GM23338 (cell line): ENCODE results near the gene ATG16L2. TPM values are rescaled to one million over a fixed set of nuclear protein-coding genes. Genes with fewer than 3 reads are reported as not detected.

ENCODE experiments used
- ATAC-seq: fragments of 200-7000 bp; cut with Tn5 transposase; 3 replicates; pipeline ENCODE4 v1.9.1; 2020
- DNase-seq: peaks from one replicate; pipeline ENCODE4 v3.0.0-alpha.2; 2015; ENCODE audit warnings: low spot score
- H2AFZ ChIP-seq: fragments of 200-600 bp; sonication (generic); 2 replicates; pipeline ENCODE4 v1.8.0; 2016; ENCODE audit warnings: antibody characterized with exemption, mild to moderate bottlenecking, moderate library complexity
- H3F3A ChIP-seq: fragments of 200-600 bp; sonication (generic); replicated peaks from 2 replicates; pipeline ENCODE4 v1.8.0; 2017; ENCODE audit warnings: antibody characterized with exemption, mixed run types, low read depth
- H3K27ac ChIP-seq: fragments of 200-600 bp; sonication (generic); 2 replicates; pipeline ENCODE4 v1.6.1; 2016; ENCODE audit warnings: low read depth
- H3K27me3 ChIP-seq: fragments of 200-600 bp; sonication (generic); 2 replicates; pipeline ENCODE4 v1.8.0; 2016; ENCODE audit warnings: mild to moderate bottlenecking, mixed run types, moderate library complexity; ENCODE audit not compliant: insufficient read depth
- H3K36me3 ChIP-seq: fragments of 200-600 bp; sonication (generic); 2 replicates; pipeline ENCODE4 v1.8.0; 2016; ENCODE audit warnings: mild to moderate bottlenecking; ENCODE audit not compliant: insufficient read depth
- H3K4me1 ChIP-seq: fragments of 200-600 bp; sonication (generic); 2 replicates; pipeline ENCODE4 v1.8.0; 2016; ENCODE audit warnings: mild to moderate bottlenecking, moderate library complexity; ENCODE audit not compliant: insufficient read depth
- H3K4me2 ChIP-seq: fragments of 200-600 bp; sonication (generic); 2 replicates; pipeline ENCODE4 v1.7.1; 2017; ENCODE audit warnings: mixed run types
- H3K4me3 ChIP-seq: fragments of 200-600 bp; sonication (generic); 2 replicates; pipeline ENCODE4 v1.6.1; 2016; ENCODE audit warnings: mixed run types
- H3K79me2 ChIP-seq: fragments of 200-600 bp; sonication (generic); replicated peaks from 2 replicates; pipeline ENCODE4 v1.8.0; 2017; ENCODE audit warnings: mild to moderate bottlenecking; ENCODE audit not compliant: insufficient read depth
- H3K9me2 ChIP-seq: fragments of 200-600 bp; sonication (generic); 2 replicates; pipeline ENCODE4 v1.8.0; 2017; ENCODE audit not compliant: insufficient read depth
- H4K20me1 ChIP-seq: fragments of 200-600 bp; sonication (generic); replicated peaks from 2 replicates; pipeline ENCODE4 v1.8.0; 2017; ENCODE audit warnings: mild to moderate bottlenecking; ENCODE audit not compliant: insufficient read depth
- H3K27ac Mint-ChIP-seq: 2 replicates; pipeline ENCODE4 v1.8.0; 2020; ENCODE audit warnings: inconsistent platforms, mild to moderate bottlenecking, moderate library complexity, mixed read lengths
- H3K27me3 Mint-ChIP-seq: 3 replicates; pipeline ENCODE4 v1.8.0; 2022; ENCODE audit warnings: low read depth, mild to moderate bottlenecking, moderate library complexity, mixed read lengths, inconsistent platforms; ENCODE audit not compliant: insufficient read depth, poor library complexity
- H3K36me3 Mint-ChIP-seq: 3 replicates; pipeline ENCODE4 v1.8.0; 2021; ENCODE audit warnings: low read depth, mild to moderate bottlenecking, inconsistent platforms, moderate library complexity, mixed read lengths
- H3K4me1 Mint-ChIP-seq: 3 replicates; pipeline ENCODE4 v1.8.0; 2020; ENCODE audit warnings: mild to moderate bottlenecking, inconsistent platforms, mixed read lengths
- H3K4me3 Mint-ChIP-seq: 3 replicates; pipeline ENCODE4 v1.8.0; 2021; ENCODE audit warnings: moderate library complexity, mild to moderate bottlenecking, inconsistent platforms, mixed read lengths
- H3K9me3 Mint-ChIP-seq: 3 replicates; pipeline ENCODE4 v1.8.0; 2020; ENCODE audit warnings: moderate library complexity, mild to moderate bottlenecking, inconsistent platforms, mixed read lengths
- CREB1 ChIP-seq: fragments of 250-450 bp; sonication (Bioruptor Pico); IDR thresholded peaks from 2 replicates; pipeline ENCODE4 v1.5.0; 2020; ENCODE audit warnings: low read depth, mild to moderate bottlenecking, moderate library complexity
- CTCF ChIP-seq, 2 experiments: fragments of 200-600 bp in 1 of 2; sonication (generic) in 1 of 2; conservative IDR thresholded peaks; 2 replicates each; pipeline versions ENCODE4 v1.5.1 to v1.6.1; 2016 to 2017; ENCODE audit warnings: antibody characterized with exemption in 2 of 2, low read depth in 2 of 2, mild to moderate bottlenecking in 2 of 2, moderate library complexity in 1 of 2
- EZH2 ChIP-seq: fragments of 200-600 bp; sonication (generic); IDR thresholded peaks from one replicate; pipeline ENCODE4 v1.8.0; 2017; ENCODE audit warnings: antibody characterized with exemption, mild to moderate bottlenecking, low read depth; ENCODE audit not compliant: unreplicated experiment
- EZH2phosphoT487 ChIP-seq: fragments of 200-600 bp; sonication (generic); IDR thresholded peaks from one replicate; pipeline ENCODE4 v1.8.1; 2018; ENCODE audit warnings: antibody characterized with exemption; ENCODE audit not compliant: unreplicated experiment
- JUNB ChIP-seq: IDR thresholded peaks from one replicate; pipeline ENCODE4 v1.6.1; 2016; ENCODE audit warnings: antibody characterized with exemption; ENCODE audit not compliant: unreplicated experiment
- STAT1 ChIP-seq: IDR thresholded peaks from one replicate; pipeline ENCODE4 v1.6.1; 2016; ENCODE audit warnings: antibody characterized with exemption; ENCODE audit not compliant: unreplicated experiment
- ZNF114 ChIP-seq: fragments of 250-450 bp; sonication (Bioruptor Pico); IDR thresholded peaks from 2 replicates; pipeline ENCODE4 v1.5.0; 2020; ENCODE audit warnings: mild to moderate bottlenecking, moderate library complexity
- ZNF462 ChIP-seq: fragments of 250-450 bp; sonication (Bioruptor Pico); IDR thresholded peaks from 2 replicates; pipeline ENCODE4 v1.5.0; 2020; ENCODE audit warnings: mild to moderate bottlenecking, moderate library complexity
- polyA plus RNA-seq: library from polyadenylated mRNA; unstranded; fragments of >200 nt; fragmentation: Nextera tagmentation; extraction: Ambion mirVana; gene quantifications from 2 replicates; pipeline ENCODE4 v1.2.1, GENCODE V29; 2016
- total RNA-seq: library from RNA; depleted of rRNA; stranded (reverse); fragments of >200 nt; shearing (Covaris generic); gene quantifications from 2 replicates; pipeline ENCODE4 v1.2.3, GENCODE V29; 2014

Gene ATG16L2
- total and polyA plus RNA-seq, 2 experiments from 2014 or later, result 9.6 to 24.6 TPM

GRCh38 chr11:72767203-72768062 is 46.8 kb upstream of the ATG16L2 start:
- no peaks in the 10 kb centered on the region; the same call in 1 of the 2 replicates for H3F3A ChIP-seq
- Mint-ChIP-seq H3K27me3 (peaks cover 17% of the 10 kb centered on the region), H3K4me3 (no peak overlapping the region), H3K27ac (no peak overlapping the region), H3K4me1 (peaks cover 37% of the 10 kb centered on the region), H3K36me3 (no peaks in the 10 kb centered on the region), H3K9me3 (no peaks in the 10 kb centered on the region)
- peaks cover 14% of the 10 kb centered on the region; the same call in 1 of the 2 replicates for H3K4me1 ChIP-seq
- DNase-seq, result no peak
- no peak for ATAC-seq
- no peaks in the 10 kb centered on the region for H3K9me2 ChIP-seq
- no peak for TF ChIP-seq CTCF (conservative IDR thresholded peaks at IDR 0.05; ENCODE audit: low read depth in 2 of 2)
- TF ChIP-seq CREB1 (CRISPR knock-in tag), result no peak
- TF ChIP-seq ZNF114 (CRISPR knock-in tag), result no peak
- TF ChIP-seq ZNF462 (CRISPR knock-in tag), result no peak
- no peak for TF ChIP-seq EZH2phosphoT487
- TF ChIP-seq JUNB, result no peak
- no peak for TF ChIP-seq STAT1
- no peak for TF ChIP-seq EZH2
- no peak overlapping the region for H3K4me3 ChIP-seq
- H4K20me1 ChIP-seq, result no peaks in the 10 kb centered on the region
- no peaks in the 10 kb centered on the region for H3K27me3 ChIP-seq
- no peaks in the 10 kb centered on the region for H3K36me3 ChIP-seq
- H3K79me2 ChIP-seq, result no peaks in the 10 kb centered on the region
- no peak overlapping the region for H2AFZ ChIP-seq
- no peak overlapping the region for H3K4me2 ChIP-seq
- no peak overlapping the region for H3K27ac ChIP-seq
